Ishikawa (cell line): ENCODE data around the gene GPR25.

Source experiments
- CEBPB ChIP-seq: IDR thresholded peaks from 2 replicates; pipeline ENCODE4 v1.6.1; 2012
- CREB1 ChIP-seq: IDR thresholded peaks from 2 replicates; pipeline ENCODE4 v1.6.1; 2012; ENCODE audit warnings: low read depth
- EGR1 ChIP-seq: IDR thresholded peaks from 2 replicates; pipeline ENCODE4 v1.6.1; 2012
- EP300 ChIP-seq: IDR thresholded peaks from 2 replicates; pipeline ENCODE4 v1.6.1; 2012; ENCODE audit warnings: borderline replicate concordance
- FOXM1 ChIP-seq: IDR thresholded peaks from 2 replicates; pipeline ENCODE4 v1.6.1; 2012; ENCODE audit warnings: low read depth, borderline replicate concordance
- NFIC ChIP-seq: IDR thresholded peaks from 2 replicates; pipeline ENCODE4 v1.6.1; 2012
- RAD21 ChIP-seq: IDR thresholded peaks from 2 replicates; pipeline ENCODE4 v1.6.1; 2012; ENCODE audit warnings: low read depth
- TAF1 ChIP-seq: IDR thresholded peaks from 2 replicates; pipeline ENCODE4 v1.6.1; 2012; ENCODE audit warnings: low read depth, mild to moderate bottlenecking
- TCF12 ChIP-seq: IDR thresholded peaks from 2 replicates; pipeline ENCODE4 v1.6.1; 2012; ENCODE audit warnings: low read depth
- TEAD4 ChIP-seq: IDR thresholded peaks from 2 replicates; pipeline ENCODE4 v1.6.1; 2012
- YY1 ChIP-seq: IDR thresholded peaks from 2 replicates; pipeline ENCODE4 v1.6.1; 2012; ENCODE audit warnings: low read depth
- ZBTB7A ChIP-seq: IDR thresholded peaks from 2 replicates; pipeline ENCODE4 v1.6.1; 2012; ENCODE audit warnings: low read depth
- TF ChIP-seq, protein P1 (sequence below): IDR thresholded peaks from 2 replicates; pipeline ENCODE4 v1.6.1; 2012
- TF ChIP-seq, protein P2 (sequence below): IDR thresholded peaks from 2 replicates; pipeline ENCODE4 v1.6.1; 2012; ENCODE audit warnings: low read depth, mild to moderate bottlenecking
- TF ChIP-seq, protein P3 (sequence below): IDR thresholded peaks from 2 replicates; pipeline ENCODE4 v1.6.1; 2012

Gene GPR25

DNA sequence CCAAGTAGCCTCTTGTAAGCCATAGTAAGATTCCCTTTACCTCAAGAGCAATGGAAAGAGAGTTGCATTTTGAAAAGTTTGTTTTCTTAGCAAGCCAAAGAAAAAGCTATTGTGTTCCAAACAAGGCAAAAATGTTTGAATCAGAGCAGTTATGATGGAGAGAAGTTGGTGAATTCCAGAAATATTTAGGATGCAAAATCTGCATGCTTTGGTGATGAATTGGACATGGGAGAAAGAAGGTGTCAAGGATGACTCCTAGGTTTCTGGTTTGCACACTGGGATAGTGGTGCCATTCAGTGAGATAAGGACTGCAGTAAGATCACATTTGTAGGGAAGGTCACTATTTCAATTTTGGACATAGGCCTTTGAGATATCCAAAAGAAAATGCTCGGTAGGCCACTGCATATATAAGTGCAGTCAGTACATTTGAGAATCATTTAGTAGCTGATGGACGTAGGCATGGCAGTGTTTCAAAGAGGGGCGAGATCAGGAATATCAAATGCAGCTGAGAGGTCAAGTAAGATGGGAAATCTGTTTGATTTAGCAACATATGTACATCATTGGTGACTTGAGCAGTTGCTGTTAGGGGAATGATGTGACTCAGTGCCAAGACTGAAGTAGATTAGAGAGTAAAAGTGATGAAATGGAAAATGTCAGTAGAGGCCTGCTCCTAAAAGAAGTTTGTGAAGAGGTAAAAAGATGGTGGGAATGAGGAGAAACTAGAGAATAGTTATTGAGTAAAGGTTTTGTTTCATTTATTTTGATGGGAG, 33.9 kb upstream of the GPR25 start:
- TF ChIP-seq, protein P1, sequence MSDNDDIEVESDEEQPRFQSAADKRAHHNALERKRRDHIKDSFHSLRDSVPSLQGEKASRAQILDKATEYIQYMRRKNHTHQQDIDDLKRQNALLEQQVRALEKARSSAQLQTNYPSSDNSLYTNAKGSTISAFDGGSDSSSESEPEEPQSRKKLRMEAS, result no peak
- TF ChIP-seq NFIC (no peak), YY1 (no peak), TCF12 (no peak), TAF1 (no peak), FOXM1 (no peak)
- TF ChIP-seq, protein P2, sequence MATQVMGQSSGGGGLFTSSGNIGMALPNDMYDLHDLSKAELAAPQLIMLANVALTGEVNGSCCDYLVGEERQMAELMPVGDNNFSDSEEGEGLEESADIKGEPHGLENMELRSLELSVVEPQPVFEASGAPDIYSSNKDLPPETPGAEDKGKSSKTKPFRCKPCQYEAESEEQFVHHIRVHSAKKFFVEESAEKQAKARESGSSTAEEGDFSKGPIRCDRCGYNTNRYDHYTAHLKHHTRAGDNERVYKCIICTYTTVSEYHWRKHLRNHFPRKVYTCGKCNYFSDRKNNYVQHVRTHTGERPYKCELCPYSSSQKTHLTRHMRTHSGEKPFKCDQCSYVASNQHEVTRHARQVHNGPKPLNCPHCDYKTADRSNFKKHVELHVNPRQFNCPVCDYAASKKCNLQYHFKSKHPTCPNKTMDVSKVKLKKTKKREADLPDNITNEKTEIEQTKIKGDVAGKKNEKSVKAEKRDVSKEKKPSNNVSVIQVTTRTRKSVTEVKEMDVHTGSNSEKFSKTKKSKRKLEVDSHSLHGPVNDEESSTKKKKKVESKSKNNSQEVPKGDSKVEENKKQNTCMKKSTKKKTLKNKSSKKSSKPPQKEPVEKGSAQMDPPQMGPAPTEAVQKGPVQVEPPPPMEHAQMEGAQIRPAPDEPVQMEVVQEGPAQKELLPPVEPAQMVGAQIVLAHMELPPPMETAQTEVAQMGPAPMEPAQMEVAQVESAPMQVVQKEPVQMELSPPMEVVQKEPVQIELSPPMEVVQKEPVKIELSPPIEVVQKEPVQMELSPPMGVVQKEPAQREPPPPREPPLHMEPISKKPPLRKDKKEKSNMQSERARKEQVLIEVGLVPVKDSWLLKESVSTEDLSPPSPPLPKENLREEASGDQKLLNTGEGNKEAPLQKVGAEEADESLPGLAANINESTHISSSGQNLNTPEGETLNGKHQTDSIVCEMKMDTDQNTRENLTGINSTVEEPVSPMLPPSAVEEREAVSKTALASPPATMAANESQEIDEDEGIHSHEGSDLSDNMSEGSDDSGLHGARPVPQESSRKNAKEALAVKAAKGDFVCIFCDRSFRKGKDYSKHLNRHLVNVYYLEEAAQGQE, result no peak

DNA sequence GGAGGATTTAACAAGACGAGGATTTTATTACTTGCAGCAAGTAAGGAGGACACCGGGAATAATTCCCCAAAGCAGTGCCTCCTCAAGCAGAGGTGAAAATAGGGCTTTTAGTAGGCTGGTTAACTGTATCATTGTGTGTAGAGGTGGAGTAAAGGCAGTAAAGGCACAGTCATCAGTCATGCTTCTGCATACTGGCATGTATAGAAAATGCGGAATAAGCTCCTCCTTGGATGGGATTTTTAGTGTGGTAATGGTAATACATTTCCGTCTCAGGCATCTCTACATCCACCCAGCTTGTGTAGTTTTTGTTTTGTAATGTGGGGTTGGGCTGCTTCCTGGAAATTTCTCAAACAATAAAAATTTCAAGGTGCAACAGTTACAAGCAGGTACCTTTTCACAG, 27.4 kb upstream of the GPR25 start:
- TF ChIP-seq, protein P3, sequence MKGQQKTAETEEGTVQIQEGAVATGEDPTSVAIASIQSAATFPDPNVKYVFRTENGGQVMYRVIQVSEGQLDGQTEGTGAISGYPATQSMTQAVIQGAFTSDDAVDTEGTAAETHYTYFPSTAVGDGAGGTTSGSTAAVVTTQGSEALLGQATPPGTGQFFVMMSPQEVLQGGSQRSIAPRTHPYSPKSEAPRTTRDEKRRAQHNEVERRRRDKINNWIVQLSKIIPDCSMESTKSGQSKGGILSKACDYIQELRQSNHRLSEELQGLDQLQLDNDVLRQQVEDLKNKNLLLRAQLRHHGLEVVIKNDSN, result no peak
- no peak for TF ChIP-seq RAD21
- TF ChIP-seq, protein P1, result no peak
- TF ChIP-seq NFIC, result no peak
- TF ChIP-seq CEBPB, result no peak
- TF ChIP-seq TCF12, result no peak
- no peak for TF ChIP-seq CREB1
- TF ChIP-seq YY1, result no peak
- no peak for TF ChIP-seq TAF1
- no peak for TF ChIP-seq FOXM1
- no peak for TF ChIP-seq EGR1
- TF ChIP-seq ZBTB7A, result no peak
- no peak for TF ChIP-seq TEAD4
- no peak for TF ChIP-seq EP300
- TF ChIP-seq, protein P2, result no peak

DNA sequence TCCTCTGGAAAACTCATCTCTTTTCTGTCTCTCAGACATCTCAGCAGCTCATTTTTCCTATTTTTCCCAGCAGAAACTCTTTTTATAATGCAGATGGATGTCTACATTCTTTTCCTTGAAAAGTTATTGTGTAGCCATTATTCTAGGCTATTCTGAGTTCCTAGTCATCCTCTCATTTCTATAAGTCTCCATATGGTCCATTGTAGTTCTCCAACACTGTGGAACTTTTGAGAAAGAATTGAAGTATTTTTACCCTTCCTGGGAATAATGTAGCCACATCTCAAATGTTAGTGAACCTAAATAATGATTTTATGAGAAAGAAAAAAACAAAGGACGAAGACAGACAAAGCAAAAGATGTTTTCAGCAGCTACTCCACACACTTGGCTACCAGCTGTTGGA, 26.4 kb upstream of the GPR25 start:
- TF ChIP-seq TEAD4 (no peak), YY1 (no peak), NFIC (no peak), TAF1 (no peak), CREB1 (no peak), EP300 (no peak), FOXM1 (no peak), CEBPB (no peak), RAD21 (no peak), ZBTB7A (no peak), TCF12 (no peak), EGR1 (no peak)
- TF ChIP-seq, protein P1, result no peak
- TF ChIP-seq, protein P2, result no peak
- TF ChIP-seq, protein P3, result no peak

DNA sequence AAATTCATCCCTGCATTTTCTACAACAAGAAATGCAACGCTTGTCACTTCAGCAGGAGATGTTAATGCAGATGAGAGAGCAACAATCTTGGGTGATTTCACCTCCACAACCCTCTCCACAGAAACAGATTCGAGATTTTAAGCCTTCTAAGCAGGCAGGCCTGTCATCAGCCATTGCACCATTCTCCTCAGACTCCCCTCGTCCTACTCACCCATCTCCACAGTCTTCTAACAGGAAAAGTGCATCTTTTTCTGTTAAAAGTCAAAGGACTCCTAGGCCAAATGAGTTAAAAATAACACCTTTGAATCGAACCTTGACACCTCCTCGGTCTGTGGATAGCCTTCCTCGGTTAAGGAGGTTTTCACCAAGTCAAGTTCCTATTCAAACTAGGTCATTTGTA, 23.4 kb upstream of the GPR25 start:
- TF ChIP-seq YY1 (no peak), EP300 (no peak), FOXM1 (no peak), ZBTB7A (no peak)
- TF ChIP-seq, protein P3, result no peak
